Choroid plexus epithelial cell (primary cell): ENCODE measurements around the gene TRIP12.

Experiments
- DNase-seq: peaks from one replicate; pipeline ENCODE4 v3.0.0-alpha.2; 2010; ENCODE audit warnings: low read depth
- H3K4me3 ChIP-seq: 2 replicates; pipeline ENCODE4 v1.5.1; 2011; ENCODE audit warnings: low read depth, mild to moderate bottlenecking, control low read depth, low read length, moderate library complexity
- TF ChIP-seq, protein P1 (sequence below): conservative IDR thresholded peaks from 2 replicates; pipeline ENCODE4 v1.5.1; 2011; ENCODE audit warnings: low read depth, mild to moderate bottlenecking, control low read depth, inconsistent platforms, low read length, moderate library complexity

Gene TRIP12

DNA sequence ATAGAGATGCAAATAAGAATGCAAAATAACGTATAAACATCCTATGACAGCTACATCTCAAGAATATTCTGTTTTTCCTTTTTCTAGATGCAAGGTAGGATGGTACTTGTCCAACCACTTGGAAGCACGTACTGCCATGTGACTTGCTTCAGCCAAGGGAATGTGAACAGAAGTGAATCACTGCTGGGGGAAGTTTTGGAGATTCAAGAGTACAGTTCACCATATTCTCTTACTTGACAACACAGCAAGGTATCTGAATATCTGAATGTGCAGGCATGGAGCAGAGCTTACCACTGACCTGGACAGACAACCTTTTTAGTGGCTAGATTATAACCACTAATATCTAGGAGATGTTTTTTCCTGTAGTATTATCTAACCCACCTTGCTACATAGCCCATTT is 53.0 kb downstream of the TRIP12 start:
- DNase-seq, result no peak
- TF ChIP-seq, protein P1, sequence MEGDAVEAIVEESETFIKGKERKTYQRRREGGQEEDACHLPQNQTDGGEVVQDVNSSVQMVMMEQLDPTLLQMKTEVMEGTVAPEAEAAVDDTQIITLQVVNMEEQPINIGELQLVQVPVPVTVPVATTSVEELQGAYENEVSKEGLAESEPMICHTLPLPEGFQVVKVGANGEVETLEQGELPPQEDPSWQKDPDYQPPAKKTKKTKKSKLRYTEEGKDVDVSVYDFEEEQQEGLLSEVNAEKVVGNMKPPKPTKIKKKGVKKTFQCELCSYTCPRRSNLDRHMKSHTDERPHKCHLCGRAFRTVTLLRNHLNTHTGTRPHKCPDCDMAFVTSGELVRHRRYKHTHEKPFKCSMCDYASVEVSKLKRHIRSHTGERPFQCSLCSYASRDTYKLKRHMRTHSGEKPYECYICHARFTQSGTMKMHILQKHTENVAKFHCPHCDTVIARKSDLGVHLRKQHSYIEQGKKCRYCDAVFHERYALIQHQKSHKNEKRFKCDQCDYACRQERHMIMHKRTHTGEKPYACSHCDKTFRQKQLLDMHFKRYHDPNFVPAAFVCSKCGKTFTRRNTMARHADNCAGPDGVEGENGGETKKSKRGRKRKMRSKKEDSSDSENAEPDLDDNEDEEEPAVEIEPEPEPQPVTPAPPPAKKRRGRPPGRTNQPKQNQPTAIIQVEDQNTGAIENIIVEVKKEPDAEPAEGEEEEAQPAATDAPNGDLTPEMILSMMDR, result no peak
- no peak overlapping the region for H3K4me3 ChIP-seq

GRCh38 chr2:229865033-229865432 is 56.8 kb downstream of the TRIP12 start:
- DNase-seq, result no peak
- no peak overlapping the region for H3K4me3 ChIP-seq
- TF ChIP-seq, protein P1, result no peak

- no peak overlapping the region for H3K4me3 ChIP-seq
- DNase-seq, result no peak
- TF ChIP-seq, protein P1, result no peak
Observed at GRCh38 chr2:229861431-229861830, 60.4 kb downstream of the TRIP12 start.

DNA sequence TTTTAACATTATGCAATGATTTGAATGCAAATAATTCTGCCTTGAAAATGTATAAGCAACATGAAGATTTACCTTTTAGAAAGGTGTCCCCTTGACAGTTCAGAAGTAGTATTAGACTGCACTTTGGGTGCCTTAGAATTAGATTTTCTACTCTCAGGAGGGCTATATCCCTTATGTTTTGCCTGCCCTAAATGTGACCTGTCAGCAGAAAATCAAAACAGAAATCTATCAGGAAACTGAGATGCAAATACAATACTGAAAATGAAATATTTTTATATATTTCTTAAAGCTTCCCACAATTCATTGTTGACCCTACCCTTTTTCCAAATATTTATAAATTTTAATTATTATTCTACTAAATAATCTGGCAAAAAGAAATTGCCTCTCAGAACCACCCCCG is 61.5 kb downstream of the TRIP12 start:
- no peak for DNase-seq
- H3K4me3 ChIP-seq, result no peak overlapping the region
- TF ChIP-seq, protein P1, result no peak

DNA sequence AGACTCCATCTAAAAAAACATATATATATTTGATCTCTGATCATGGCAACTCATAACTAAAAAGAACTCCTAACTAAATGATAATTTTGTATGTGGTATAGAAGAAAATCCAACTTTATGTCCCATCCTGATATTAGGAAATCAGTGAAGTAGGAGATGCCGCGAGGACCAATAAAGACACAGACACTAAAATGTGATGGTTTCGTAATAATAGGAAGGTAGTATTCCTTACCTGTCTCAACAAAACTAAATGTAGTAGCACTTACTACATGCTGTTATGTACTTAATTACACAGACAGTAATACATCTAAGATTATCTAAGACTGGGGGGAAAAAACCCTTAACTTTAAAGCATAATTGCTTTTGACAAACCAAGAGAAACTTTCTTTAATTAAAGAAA is 63.5 kb downstream of the TRIP12 start:
- TF ChIP-seq, protein P1, result no peak
- no peak for DNase-seq
- H3K4me3 ChIP-seq, result no peak overlapping the region

DNA sequence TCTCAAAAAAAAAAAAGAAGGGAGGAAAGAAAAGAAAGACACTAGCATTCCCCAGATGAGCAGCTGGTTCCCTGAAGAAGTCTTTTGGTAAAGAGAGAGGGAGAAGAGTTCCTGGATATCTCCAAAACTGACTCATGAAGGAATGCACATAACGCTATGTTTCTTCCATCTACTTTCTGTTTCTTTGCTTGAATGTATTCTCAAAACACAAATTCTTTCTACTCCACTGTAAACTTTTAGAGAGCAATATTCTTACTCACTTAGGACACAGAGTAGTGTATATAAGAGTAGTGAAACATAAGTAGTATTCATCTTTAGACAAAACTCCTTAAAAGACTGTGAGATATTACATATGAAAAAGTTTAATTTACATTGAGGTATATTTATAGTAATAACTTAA is 64.2 kb downstream of the TRIP12 start:
- H3K4me3 ChIP-seq, result no peak overlapping the region
- TF ChIP-seq, protein P1, result no peak
- DNase-seq, result peak; percentile 35

DNA sequence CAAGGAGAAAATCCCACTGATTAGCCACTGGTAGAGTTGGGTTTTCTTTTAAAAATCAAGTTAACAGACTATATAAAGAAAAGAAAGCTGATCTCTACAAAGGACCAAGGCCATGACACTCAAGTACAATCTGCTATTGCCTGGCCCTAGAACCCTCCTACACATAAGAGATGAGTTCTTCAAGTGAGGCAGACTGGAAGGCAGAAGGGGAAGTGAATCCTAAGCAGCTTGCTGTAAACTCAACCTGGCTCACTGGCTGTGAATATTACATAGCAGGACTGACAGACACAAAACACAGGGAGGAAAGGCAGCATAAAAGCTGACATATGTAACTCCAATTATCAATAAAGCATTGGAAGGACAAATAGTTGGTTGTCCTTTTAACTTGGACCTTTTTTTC is 65.4 kb downstream of the TRIP12 start:
- no peak for DNase-seq
- TF ChIP-seq, protein P1, result no peak

More for the DNA sequence above, 65.4 kb downstream of the TRIP12 start:
- H3K4me3 ChIP-seq, result no peak overlapping the region
